ENCODE results near the gene RBM19.
"Not testable (repeated sequence)": the region's sequence is repeated elsewhere in the genome, so short reads cannot be mapped to it uniquely, and the experiment has no call there.

The RBM19 gene

GRCh38 chr12:113996026-113996425, 29.9 kb upstream of the RBM19 start:
- no peak overlapping the region for H3K4me3 Mint-ChIP-seq
- no peaks in the 10 kb centered on the region for H3K36me3 Mint-ChIP-seq
- no peaks in the 10 kb centered on the region for H3K4me1 Mint-ChIP-seq (ENCODE audit: low read depth)
- H3K9me3 Mint-ChIP-seq (ENCODE audit: low read depth): no peaks in the 10 kb centered on the region
- H3K27ac Mint-ChIP-seq: no peak overlapping the region
- peaks cover 17% of the 10 kb centered on the region for H3K27me3 Mint-ChIP-seq

GRCh38 chr12:113994051-113994450, 27.9 kb upstream of the RBM19 start:
- H3K4me3 Mint-ChIP-seq: no peak overlapping the region
- no peaks in the 10 kb centered on the region for H3K36me3 Mint-ChIP-seq
- no peaks in the 10 kb centered on the region for H3K4me1 Mint-ChIP-seq (ENCODE audit: low read depth)
- no peaks in the 10 kb centered on the region for H3K9me3 Mint-ChIP-seq (ENCODE audit: low read depth)
- no peak overlapping the region for H3K27ac Mint-ChIP-seq
- peaks cover 15% of the 10 kb centered on the region for H3K27me3 Mint-ChIP-seq

- H3K9me3 Mint-ChIP-seq (ENCODE audit: low read depth); H3K36me3 Mint-ChIP-seq; H3K4me1 Mint-ChIP-seq (ENCODE audit: low read depth); H3K4me3 Mint-ChIP-seq; H3K27ac Mint-ChIP-seq: not testable (repeated sequence)
- peaks cover 13% of the 10 kb centered on the region for H3K27me3 Mint-ChIP-seq
These were observed 26.6 kb upstream of the RBM19 start for GRCh38 chr12:113992751-113993150.

- H3K36me3 Mint-ChIP-seq: no peaks in the 10 kb centered on the region
- H3K27ac Mint-ChIP-seq: no peak overlapping the region
- no peaks in the 10 kb centered on the region for H3K4me1 Mint-ChIP-seq (ENCODE audit: low read depth)
- peaks cover 10% of the 10 kb centered on the region for H3K27me3 Mint-ChIP-seq
- H3K4me3 Mint-ChIP-seq: no peak overlapping the region
- H3K9me3 Mint-ChIP-seq (ENCODE audit: low read depth): no peaks in the 10 kb centered on the region
These were observed 25.3 kb upstream of the RBM19 start for GRCh38 chr12:113991224-113992044.

- Mint-ChIP-seq H3K4me3 (no peak overlapping the region), H3K27ac (no peak overlapping the region), H3K27me3 (peaks cover 9% of the 10 kb centered on the region), H3K4me1 (ENCODE audit: low read depth) (no peaks in the 10 kb centered on the region), H3K36me3 (no peaks in the 10 kb centered on the region), H3K9me3 (ENCODE audit: low read depth) (no peaks in the 10 kb centered on the region)
These were observed 24.4 kb upstream of the RBM19 start for GRCh38 chr12:113990250-113991223.

GRCh38 chr12:113988976-113989375, 22.9 kb upstream of the RBM19 start:
- H3K4me3 Mint-ChIP-seq: no peak overlapping the region
- H3K9me3 Mint-ChIP-seq (ENCODE audit: low read depth): no peaks in the 10 kb centered on the region
- peaks cover 9% of the 10 kb centered on the region for H3K27me3 Mint-ChIP-seq
- no peaks in the 10 kb centered on the region for H3K36me3 Mint-ChIP-seq
- H3K27ac Mint-ChIP-seq: no peak overlapping the region
- no peaks in the 10 kb centered on the region for H3K4me1 Mint-ChIP-seq (ENCODE audit: low read depth)

- Mint-ChIP-seq H3K36me3 (no peaks in the 10 kb centered on the region), H3K9me3 (ENCODE audit: low read depth) (no peaks in the 10 kb centered on the region), H3K4me1 (ENCODE audit: low read depth) (no peaks in the 10 kb centered on the region), H3K27me3 (peaks cover 8% of the 10 kb centered on the region), H3K4me3 (no peak overlapping the region), H3K27ac (no peak overlapping the region)
These were observed 21.9 kb upstream of the RBM19 start for GRCh38 chr12:113988064-113988451.

- H3K9me3 Mint-ChIP-seq (ENCODE audit: low read depth): no peaks in the 10 kb centered on the region
These were observed 21.3 kb upstream of the RBM19 start for GRCh38 chr12:113987261-113988063.

GRCh38 chr12:113984464-113984863, 18.3 kb upstream of the RBM19 start:
- Mint-ChIP-seq H3K4me3 (no peak overlapping the region), H3K36me3 (no peaks in the 10 kb centered on the region), H3K27ac (no peak overlapping the region), H3K27me3 (peaks cover 10% of the 10 kb centered on the region), H3K4me1 (ENCODE audit: low read depth) (no peaks in the 10 kb centered on the region), H3K9me3 (ENCODE audit: low read depth) (no peaks in the 10 kb centered on the region)

More at GRCh38 chr12:113987261-113988063, 21.3 kb upstream of the RBM19 start:
- Mint-ChIP-seq H3K4me3 (no peak overlapping the region), H3K27me3 (peaks cover 8% of the 10 kb centered on the region), H3K27ac (no peak overlapping the region), H3K36me3 (no peaks in the 10 kb centered on the region), H3K4me1 (ENCODE audit: low read depth) (no peaks in the 10 kb centered on the region)

- Mint-ChIP-seq H3K27ac (no peak overlapping the region), H3K4me3 (no peak overlapping the region), H3K36me3 (no peaks in the 10 kb centered on the region), H3K4me1 (ENCODE audit: low read depth) (no peaks in the 10 kb centered on the region), H3K27me3 (peaks cover 10% of the 10 kb centered on the region), H3K9me3 (ENCODE audit: low read depth) (no peaks in the 10 kb centered on the region)
These were observed 17.8 kb upstream of the RBM19 start for GRCh38 chr12:113983777-113984448.

GRCh38 chr12:113983265-113983664, 17.1 kb upstream of the RBM19 start:
- H3K4me1 Mint-ChIP-seq (ENCODE audit: low read depth): no peaks in the 10 kb centered on the region
- H3K36me3 Mint-ChIP-seq: no peaks in the 10 kb centered on the region
- H3K4me3 Mint-ChIP-seq: no peak overlapping the region
- H3K9me3 Mint-ChIP-seq (ENCODE audit: low read depth): no peaks in the 10 kb centered on the region
- H3K27ac Mint-ChIP-seq: no peak overlapping the region
- peaks cover 14% of the 10 kb centered on the region for H3K27me3 Mint-ChIP-seq

- no peaks in the 10 kb centered on the region for H3K4me1 Mint-ChIP-seq (ENCODE audit: low read depth)
- H3K36me3 Mint-ChIP-seq: no peaks in the 10 kb centered on the region
- H3K4me3 Mint-ChIP-seq: no peak overlapping the region
- H3K27ac Mint-ChIP-seq: no peak overlapping the region
- peaks cover 17% of the 10 kb centered on the region for H3K27me3 Mint-ChIP-seq
- no peaks in the 10 kb centered on the region for H3K9me3 Mint-ChIP-seq (ENCODE audit: low read depth)
These were observed 15.8 kb upstream of the RBM19 start for GRCh38 chr12:113981876-113982275.

GRCh38 chr12:113980537-113981337, 14.6 kb upstream of the RBM19 start:
- no peaks in the 10 kb centered on the region for H3K4me1 Mint-ChIP-seq (ENCODE audit: low read depth)
- H3K36me3 Mint-ChIP-seq: no peaks in the 10 kb centered on the region
- H3K9me3 Mint-ChIP-seq (ENCODE audit: low read depth): no peaks in the 10 kb centered on the region
- no peak overlapping the region for H3K27ac Mint-ChIP-seq
- H3K4me3 Mint-ChIP-seq: no peak overlapping the region
- peaks cover 20% of the 10 kb centered on the region for H3K27me3 Mint-ChIP-seq
